SJCRH30 (cell line): ENCODE data around the gene TGFB2. TPM values are rescaled to one million over a fixed set of nuclear protein-coding genes. Genes with fewer than 3 reads are reported as not detected.
A peak's percentile ranks its signal among the peaks of the same experiment; 100 is the strongest.

Source experiments
- DNase-seq, 2 experiments: peaks; one replicate each; pipeline ENCODE4 v3.0.0-alpha.2; 2015 to 2020
- H3K27ac ChIP-seq: fragments of 250-450 bp; sonication (Bioruptor Pico); 2 replicates; pipeline ENCODE4 v1.5.1; 2020; ENCODE audit warnings: mild to moderate bottlenecking, moderate library complexity
- H3K27me3 ChIP-seq: fragments of 250-450 bp; sonication (Bioruptor Pico); 2 replicates; pipeline ENCODE4 v1.5.1; 2020; ENCODE audit warnings: mild to moderate bottlenecking, moderate library complexity
- H3K36me3 ChIP-seq: fragments of 250-450 bp; sonication (Bioruptor Pico); 2 replicates; pipeline ENCODE4 v1.5.1; 2020; ENCODE audit warnings: mild to moderate bottlenecking, moderate library complexity
- H3K4me1 ChIP-seq: fragments of 250-450 bp; sonication (Bioruptor Pico); 2 replicates; pipeline ENCODE4 v1.5.1; 2020; ENCODE audit warnings: mild to moderate bottlenecking, moderate library complexity
- H3K4me3 ChIP-seq: fragments of 250-450 bp; sonication (Bioruptor Pico); 2 replicates; pipeline ENCODE4 v1.5.1; 2020; ENCODE audit warnings: mild to moderate bottlenecking, moderate library complexity
- H3K9me3 ChIP-seq: fragments of 250-450 bp; sonication (Bioruptor Pico); replicated peaks from 2 replicates; pipeline ENCODE4 v1.5.1; 2020; ENCODE audit warnings: mild to moderate bottlenecking, moderate library complexity
- total RNA-seq: library from RNA; depleted of rRNA; stranded (reverse); fragments of >200 nt; shearing (Covaris generic); gene quantifications from 2 replicates; pipeline ENCODE4 v1.2.3, GENCODE V29; 2014; rRNA removed

TGFB2 gene
- 22.1 and 24.4 TPM in 2 replicates for total RNA-seq

GRCh38 chr1:218344814-218345672, at the start of gene TGFB2:
TGFB2 (plus strand) TSS chr1:218345336; CDS start chr1:218346702, 1,366 bp downstream.
- Histone ChIP-seq H3K4me1 (peaks cover 16% of the 10 kb centered on the region), H3K9me3 (no peaks in the 10 kb centered on the region), H3K4me3 (peak within 1 kb of the TSS; percentile 73), H3K36me3 (no peaks in the 10 kb centered on the region), H3K27ac (peak within 1 kb of the TSS; percentile 72), H3K27me3 (no peaks in the 10 kb centered on the region)
- peak; percentile 71 to 82 for DNase-seq

GRCh38 chr1:218296162-218296561, 49.0 kb upstream of the TGFB2 start:
- Histone ChIP-seq H3K36me3 (no peaks in the 10 kb centered on the region), H3K4me1 (no peaks in the 10 kb centered on the region), H3K27me3 (no peaks in the 10 kb centered on the region), H3K9me3 (no peaks in the 10 kb centered on the region), H3K4me3 (no peak overlapping the region), H3K27ac (no peak overlapping the region)
- DNase-seq, result no peak

GRCh38 chr1:218297461-218297860, 47.7 kb upstream of the TGFB2 start:
- DNase-seq, result no peak
- Histone ChIP-seq H3K4me1 (no peaks in the 10 kb centered on the region), H3K27me3 (no peaks in the 10 kb centered on the region), H3K27ac (no peak overlapping the region), H3K4me3 (no peak overlapping the region), H3K9me3 (no peaks in the 10 kb centered on the region), H3K36me3 (peaks cover 3% of the 10 kb centered on the region; the same call in 1 of the 2 replicates)

- Histone ChIP-seq H3K4me3 (no peak overlapping the region), H3K27ac (no peak overlapping the region), H3K9me3 (no peaks in the 10 kb centered on the region), H3K36me3 (peaks cover 7% of the 10 kb centered on the region; the same call in 1 of the 2 replicates), H3K4me1 (no peaks in the 10 kb centered on the region), H3K27me3 (no peaks in the 10 kb centered on the region)
- DNase-seq, result no peak
These were observed 47.3 kb upstream of the TGFB2 start for GRCh38 chr1:218297867-218298266.

GRCh38 chr1:218298398-218298797, 46.7 kb upstream of the TGFB2 start:
- Histone ChIP-seq H3K4me1 (no peaks in the 10 kb centered on the region; the same call in 1 of the 2 replicates), H3K4me3 (no peak overlapping the region), H3K27me3 (no peaks in the 10 kb centered on the region), H3K9me3 (no peaks in the 10 kb centered on the region), H3K36me3 (peaks cover 10% of the 10 kb centered on the region), H3K27ac (no peak overlapping the region)
- DNase-seq, result no peak

GRCh38 chr1:218299416-218299815, 45.7 kb upstream of the TGFB2 start:
- no peak overlapping the region for H3K27ac ChIP-seq
- H3K4me3 ChIP-seq, result no peak overlapping the region
- no peaks in the 10 kb centered on the region for H3K9me3 ChIP-seq
- no peaks in the 10 kb centered on the region for H3K27me3 ChIP-seq
- H3K36me3 ChIP-seq, result peaks cover 15% of the 10 kb centered on the region
- DNase-seq, result peak in 1 of 2 experiments; percentile 60
- H3K4me1 ChIP-seq, result peaks cover 5% of the 10 kb centered on the region

GRCh38 chr1:218301217-218301616, 43.9 kb upstream of the TGFB2 start:
- Histone ChIP-seq H3K4me3 (no peak overlapping the region), H3K4me1 (peaks cover 12% of the 10 kb centered on the region), H3K27ac (no peak overlapping the region), H3K9me3 (no peaks in the 10 kb centered on the region), H3K27me3 (no peaks in the 10 kb centered on the region), H3K36me3 (peaks cover 15% of the 10 kb centered on the region)
- no peak for DNase-seq

GRCh38 chr1:218302155-218302554, 43.0 kb upstream of the TGFB2 start:
- H3K4me3 ChIP-seq, result no peak overlapping the region
- no peak for DNase-seq
- no peaks in the 10 kb centered on the region for H3K27me3 ChIP-seq
- no peaks in the 10 kb centered on the region for H3K9me3 ChIP-seq
- H3K27ac ChIP-seq, result no peak overlapping the region
- peaks cover 12% of the 10 kb centered on the region for H3K4me1 ChIP-seq
- peaks cover 17% of the 10 kb centered on the region for H3K36me3 ChIP-seq

GRCh38 chr1:218303176-218303879, 41.8 kb upstream of the TGFB2 start:
- Histone ChIP-seq H3K27me3 (no peaks in the 10 kb centered on the region), H3K9me3 (no peaks in the 10 kb centered on the region), H3K27ac (no peak overlapping the region), H3K4me1 (peaks cover 12% of the 10 kb centered on the region), H3K36me3 (peaks cover 22% of the 10 kb centered on the region), H3K4me3 (no peak overlapping the region)
- no peak for DNase-seq

- DNase-seq, result peak; percentile 93 to 95
- H3K27me3 ChIP-seq, result no peaks in the 10 kb centered on the region
- peaks cover 12% of the 10 kb centered on the region for H3K4me1 ChIP-seq
- peaks cover 26% of the 10 kb centered on the region for H3K36me3 ChIP-seq
- no peak overlapping the region for H3K4me3 ChIP-seq
- H3K9me3 ChIP-seq, result no peaks in the 10 kb centered on the region
- H3K27ac ChIP-seq, result no peak overlapping the region
These were observed 40.7 kb upstream of the TGFB2 start for GRCh38 chr1:218304281-218305039.

- Histone ChIP-seq H3K36me3 (peaks cover 34% of the 10 kb centered on the region), H3K4me1 (peaks cover 12% of the 10 kb centered on the region), H3K4me3 (no peak overlapping the region), H3K9me3 (no peaks in the 10 kb centered on the region), H3K27me3 (no peaks in the 10 kb centered on the region), H3K27ac (no peak overlapping the region)
- no peak for DNase-seq
These were observed 39.6 kb upstream of the TGFB2 start for GRCh38 chr1:218305472-218306064.

- H3K27ac ChIP-seq, result no peak overlapping the region
- DNase-seq, result no peak
These were observed 32.6 kb upstream of the TGFB2 start for GRCh38 chr1:218312509-218312908.

GRCh38 chr1:218314316-218314715, 30.8 kb upstream of the TGFB2 start:
- DNase-seq, result no peak
- H3K9me3 ChIP-seq, result no peaks in the 10 kb centered on the region
- no peaks in the 10 kb centered on the region for H3K27me3 ChIP-seq
- no peak overlapping the region for H3K27ac ChIP-seq
- no peaks in the 10 kb centered on the region for H3K4me1 ChIP-seq
- H3K4me3 ChIP-seq, result no peak overlapping the region
- peaks cover 29% of the 10 kb centered on the region for H3K36me3 ChIP-seq

More at GRCh38 chr1:218312509-218312908, 32.6 kb upstream of the TGFB2 start:
- no peaks in the 10 kb centered on the region for H3K9me3 ChIP-seq
- peaks cover 35% of the 10 kb centered on the region for H3K36me3 ChIP-seq
- H3K4me1 ChIP-seq, result no peaks in the 10 kb centered on the region
- no peak overlapping the region for H3K4me3 ChIP-seq
- no peaks in the 10 kb centered on the region for H3K27me3 ChIP-seq

- H3K36me3 ChIP-seq, result peaks cover 20% of the 10 kb centered on the region
- H3K4me1 ChIP-seq, result no peaks in the 10 kb centered on the region
- no peak for DNase-seq
- H3K27ac ChIP-seq, result no peak overlapping the region
- no peaks in the 10 kb centered on the region for H3K27me3 ChIP-seq
- no peak overlapping the region for H3K4me3 ChIP-seq
- no peaks in the 10 kb centered on the region for H3K9me3 ChIP-seq
These were observed 29.5 kb upstream of the TGFB2 start for GRCh38 chr1:218315638-218316037.
